B cell (primary cell): ENCODE data around the gene TP63. TPM values are rescaled to one million over a fixed set of nuclear protein-coding genes. Genes with fewer than 3 reads are reported as not detected.

Experiments used
- ATAC-seq: fragments of 200-7000 bp; cut with Tn5 transposase; one replicate; pipeline ENCODE4 v1.10.0; 2021; ENCODE audit warnings: low read depth, mild to moderate bottlenecking, moderate number of reproducible peaks, moderate library complexity
- CTCF ChIA-PET: fragments of 350-600 bp; sonication (Branson Sonifier 250); formaldehyde crosslinking; loops from one replicate; lab custom pipeline; 2021; ENCODE audit warnings: antibody characterized with exemption, inconsistent platforms; lab: Charles Lee
- POLR2A ChIA-PET: fragments of 350-600 bp; sonication (Branson Sonifier 250); formaldehyde crosslinking; loops from one replicate; lab custom pipeline; 2021; ENCODE audit warnings: antibody characterized with exemption; lab: Charles Lee
- DNase-seq: peaks from one replicate; pipeline ENCODE4 v3.0.0; 2013
- H2AFZ ChIP-seq: 2 replicates; pipeline ENCODE4 v1.6.1; 2012; ENCODE audit warnings: mild to moderate bottlenecking, low read depth, low read length; ENCODE audit not compliant: insufficient read depth, poor library complexity, severe bottlenecking
- H3K27ac ChIP-seq, 2 donors: 1 replicate in 1 of 2; 2 replicates in 1 of 2; pipeline ENCODE4 v1.5.1; 2012 to 2013; ENCODE audit warnings: low read length in 2 of 2, mild to moderate bottlenecking in 2 of 2, moderate library complexity in 1 of 2
- H3K27me3 ChIP-seq, 4 experiments: fragments of 200-600 bp in 1 of 4; sonication (generic) in 1 of 4; replicated peaks in 1 of 4; 1 replicate in 2 of 4; 2 replicates in 2 of 4; pipeline versions ENCODE4 v1.6.1 to v1.7.0; 2013 to 2016; ENCODE audit warnings: low read length in 3 of 4, mild to moderate bottlenecking in 2 of 4, mixed read lengths in 1 of 4, moderate library complexity in 1 of 4; ENCODE audit not compliant: insufficient read depth in 4 of 4, control insufficient read depth in 3 of 4; ENCODE audit errors: control extremely low read depth in 1 of 4
- H3K36me3 ChIP-seq, 2 experiments: replicated peaks in 1 of 2; 1 replicate in 1 of 2; 2 replicates in 1 of 2; pipeline versions ENCODE4 v1.6.1 to v1.7.1; 2013; ENCODE audit warnings: low read length in 1 of 2; ENCODE audit not compliant: insufficient read depth in 2 of 2, control insufficient read depth in 1 of 2; ENCODE audit errors: control extremely low read depth in 1 of 2, extremely low read depth in 1 of 2
- H3K4me1 ChIP-seq, 2 donors: fragments of 200-600 bp in 1 of 2; sonication (generic) in 1 of 2; 1 replicate in 1 of 2; 2 replicates in 1 of 2; pipeline versions ENCODE4 v1.5.1 to v1.6.1; 2013 to 2017; ENCODE audit warnings: low read length in 2 of 2; ENCODE audit not compliant: control insufficient read depth in 2 of 2, insufficient read depth in 2 of 2
- H3K4me2 ChIP-seq: replicated peaks from 2 replicates; pipeline ENCODE3; 2012; ENCODE audit warnings: mild to moderate bottlenecking, low read depth, low read length; ENCODE audit not compliant: poor library complexity, severe bottlenecking
- H3K4me3 ChIP-seq, 5 experiments: fragments of 200-600 bp in 1 of 5; sonication (generic) in 1 of 5; 1 replicate in 3 of 5; 2 replicates in 2 of 5; pipeline versions ENCODE4 v1.5.1 to v1.7.0; 2011 to 2016; ENCODE audit warnings: low read length in 4 of 5, mild to moderate bottlenecking in 4 of 5, low read depth in 2 of 5, control low read depth in 1 of 5, moderate library complexity in 1 of 5; ENCODE audit not compliant: insufficient read depth in 1 of 5; ENCODE audit errors: control extremely low read depth in 1 of 5, extremely low read depth in 1 of 5
- H3K79me2 ChIP-seq: fragments of 200-600 bp; sonication (generic); one replicate; pipeline ENCODE4 v1.6.0; 2016; ENCODE audit warnings: low read length; ENCODE audit not compliant: control insufficient read depth, insufficient read depth
- H3K9ac ChIP-seq: fragments of 200-600 bp; sonication (generic); 2 replicates; pipeline ENCODE4 v1.6.1; 2017; ENCODE audit warnings: mild to moderate bottlenecking, low read length, moderate library complexity
- H3K9me3 ChIP-seq, 3 donors: one replicate each; pipeline versions ENCODE4 v1.6.1 to v1.7.1; 2013; ENCODE audit warnings: low read length in 2 of 3; ENCODE audit not compliant: control insufficient read depth in 2 of 3, insufficient read depth in 1 of 3; ENCODE audit errors: control extremely low read depth in 1 of 3
- H4K20me1 ChIP-seq: 2 replicates; pipeline ENCODE4 v1.6.0; 2012; ENCODE audit warnings: mild to moderate bottlenecking, low read length; ENCODE audit not compliant: insufficient read depth, control insufficient read depth, poor library complexity, severe bottlenecking
- H3K27ac Mint-ChIP-seq: one replicate; pipeline ENCODE4 v1.8.0; 2021; ENCODE audit warnings: mixed read lengths
- H3K27me3 Mint-ChIP-seq: one replicate; pipeline ENCODE4 v1.8.0; 2021; ENCODE audit warnings: mixed read lengths
- H3K4me1 Mint-ChIP-seq: one replicate; pipeline ENCODE4 v1.8.0; 2021; ENCODE audit warnings: mixed read lengths
- H3K4me3 Mint-ChIP-seq: one replicate; pipeline ENCODE4 v1.8.0; 2021; ENCODE audit warnings: mixed read lengths
- H3K9me3 Mint-ChIP-seq: one replicate; pipeline ENCODE4 v1.8.0; 2022; ENCODE audit warnings: mixed read lengths; ENCODE audit not compliant: insufficient read depth
- CTCF ChIP-seq: fragments of 200-600 bp; IDR thresholded peaks from one replicate; pipeline ENCODE4 v1.8.0; 2022; ENCODE audit warnings: antibody characterized with exemption, mild to moderate bottlenecking
- EZH2 ChIP-seq: IDR thresholded peaks from 2 replicates; pipeline ENCODE4 v1.6.1; 2012; ENCODE audit warnings: borderline replicate concordance, low read depth, mild to moderate bottlenecking, moderate library complexity, low read length; ENCODE audit not compliant: insufficient read depth, poor library complexity, severe bottlenecking
- WGBS: methylation state at CpG from one replicate; pipeline ENCODE4 v1.1.5; 2013; ENCODE audit warnings: missing lambda C conversion rate; ENCODE audit not compliant: insufficient coverage; 5-methylcytosine and 5-hydroxymethylcytosine counted together
- intact Hi-C: fragments of 100-400 bp; cut with micrococcal nuclease; formaldehyde crosslinking; loops from one replicate; pipeline ENCODE4 v1.10.0; 2022
- polyA plus RNA-seq: library from polyadenylated mRNA; depleted of rRNA; stranded (reverse); fragments of >200 nt; gene quantifications from 2 replicates; pipeline ENCODE4 v1.2.3, GENCODE V29; 2012
- total RNA-seq, 2 donors: library from RNA; stranded (reverse); fragments of 120-200 nt in 1 of 2; gene quantifications; 1 replicate in 1 of 2; 2 replicates in 1 of 2; pipeline versions ENCODE4 v1.2.3 to v1.2.4, GENCODE V29; 2013 to 2022

TP63 gene
- total and polyA plus RNA-seq, 2 donors (not counting 1 experiment from before 2014, with no cell fraction given): 1.2 to 2.0 TPM

GRCh38 chr3:189909139-189909538 lies 277.9 kb downstream of the TP63 start:
- H3K27ac Mint-ChIP-seq: no peak overlapping the region
- Histone ChIP-seq H3K4me1 (no peaks in the 10 kb centered on the region), H2AFZ (no peak overlapping the region), H3K79me2 (no peaks in the 10 kb centered on the region), H3K4me2 (no peak overlapping the region), H3K36me3 (no peaks in the 10 kb centered on the region), H3K27ac (no peak overlapping the region), H3K9me3 (no peaks in the 10 kb centered on the region), H3K27me3 (no peaks in the 10 kb centered on the region), H3K9ac (no peak overlapping the region), H4K20me1 (no peaks in the 10 kb centered on the region), H3K4me3 (no peak overlapping the region)
- no peaks in the 10 kb centered on the region for H3K4me1 Mint-ChIP-seq
- TF ChIP-seq CTCF (no peak), EZH2 (no peak)
- ChIA-PET POLR2A (no interaction called here), CTCF (no interaction called here)
- peaks cover 14% of the 10 kb centered on the region for H3K27me3 Mint-ChIP-seq
- no peaks in the 10 kb centered on the region for H3K9me3 Mint-ChIP-seq
- DNase-seq (no peak), ATAC-seq (no peak)
- intact Hi-C loops: no loop called here
- H3K4me3 Mint-ChIP-seq: no peak overlapping the region
- 100% methylated on average over 1 of the region's 3 CpGs for WGBS

GRCh38 chr3:189909573-189909972 lies 278.4 kb downstream of the TP63 start:
- H3K27ac ChIP-seq: no peak overlapping the region
- ChIA-PET POLR2A (no interaction called here), CTCF (no interaction called here)
- no peaks in the 10 kb centered on the region for H3K36me3 ChIP-seq
- no peaks in the 10 kb centered on the region for H3K27me3 ChIP-seq
- H3K9ac ChIP-seq: no peak overlapping the region
- intact Hi-C loops: no loop called here
- DNase-seq (no peak), ATAC-seq (no peak)
- H2AFZ ChIP-seq: no peak overlapping the region
- H3K79me2 ChIP-seq: no peaks in the 10 kb centered on the region
- Mint-ChIP-seq H3K9me3 (no peaks in the 10 kb centered on the region), H3K27ac (no peak overlapping the region), H3K4me3 (no peak overlapping the region), H3K27me3 (peaks cover 14% of the 10 kb centered on the region), H3K4me1 (no peaks in the 10 kb centered on the region)
- H3K9me3 ChIP-seq: no peaks in the 10 kb centered on the region
- no CpG with 5 or more reads among the region's 2 CpGs for WGBS
- H3K4me1 ChIP-seq: no peaks in the 10 kb centered on the region
- H4K20me1 ChIP-seq: no peaks in the 10 kb centered on the region
- no peak overlapping the region for H3K4me3 ChIP-seq
- TF ChIP-seq CTCF (no peak), EZH2 (no peak)
- H3K4me2 ChIP-seq: no peak overlapping the region
